ENCODE data around the gene CCT8.
"Not testable (repeated sequence)": the region's sequence is repeated elsewhere in the genome, so short reads cannot be mapped to it uniquely, and the experiment has no call there.

DNA sequence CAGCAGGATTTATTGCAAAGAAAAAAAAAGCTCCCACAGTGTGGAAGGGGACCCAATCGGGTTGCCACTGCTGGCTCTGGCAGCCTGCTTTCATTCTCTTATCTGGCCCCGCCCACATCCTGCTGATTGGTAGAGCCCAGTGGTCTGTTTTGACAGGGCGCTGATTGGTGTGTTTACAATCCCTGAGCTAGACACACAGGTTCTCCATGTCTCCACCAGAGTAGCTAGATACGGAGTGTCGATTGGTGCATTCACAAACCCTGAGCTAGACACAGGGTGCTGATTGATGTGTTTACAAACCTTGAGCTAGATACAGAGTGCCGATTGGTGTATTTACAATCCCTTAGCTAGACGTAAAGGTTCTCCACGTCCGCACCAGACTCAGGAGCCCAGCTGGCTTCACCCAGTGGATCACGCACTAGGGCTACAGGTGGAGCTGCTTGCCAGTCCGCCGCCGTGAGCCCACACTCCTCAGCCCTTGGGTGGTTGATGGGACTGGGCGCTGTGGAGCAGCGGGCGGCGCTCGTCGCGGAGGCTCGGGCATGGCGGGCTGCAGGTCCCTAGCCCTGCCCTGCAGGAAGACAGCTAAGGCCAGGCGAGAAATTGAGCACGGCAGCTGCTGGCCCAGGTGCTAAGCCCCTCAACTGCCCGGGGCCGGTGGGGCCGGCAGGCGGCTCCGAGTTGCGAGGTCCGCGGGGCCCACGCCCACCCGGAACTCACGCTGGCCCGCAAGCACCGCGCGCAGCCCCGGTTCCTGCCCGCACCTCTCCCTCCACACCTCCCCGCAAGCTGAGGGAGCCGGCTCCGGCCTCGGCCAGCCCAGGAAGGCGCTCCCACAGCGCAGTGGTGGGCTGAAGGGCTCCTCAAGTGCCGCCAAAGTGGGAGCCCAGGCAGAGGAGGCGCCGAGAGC lies 3.5 kb upstream of the CCT8 start:
- not testable (repeated sequence) for TF ChIP-seq POLR2A, CTCF (IDR thresholded peaks at IDR 0.05)
